GM13977 (cell line): ENCODE data around the gene PLA2G4D.

Experiments used
- DNase-seq: peaks from one replicate; pipeline ENCODE4 v3.0.0; 2012; ENCODE audit warnings: low spot score
- in situ Hi-C: fragments of 300-500 bp; cut with MboI; formaldehyde crosslinking; loops from one replicate; pipeline ENCODE4 v1.12.0; 2022; ENCODE audit warnings: low sequenced_read_pairs, low pct_unique_long_range_greater_than_20kb, mixed read lengths, inconsistent platforms; ENCODE audit not compliant: unreplicated experiment
- TF ChIP-seq, protein P1 (sequence below): IDR thresholded peaks from 2 replicates; pipeline ENCODE4 v1.5.1; 2012; ENCODE audit warnings: mild to moderate bottlenecking, control low read depth; ENCODE audit not compliant: insufficient read depth; ENCODE audit errors: extremely low read depth, missing control alignments

Gene PLA2G4D

DNA sequence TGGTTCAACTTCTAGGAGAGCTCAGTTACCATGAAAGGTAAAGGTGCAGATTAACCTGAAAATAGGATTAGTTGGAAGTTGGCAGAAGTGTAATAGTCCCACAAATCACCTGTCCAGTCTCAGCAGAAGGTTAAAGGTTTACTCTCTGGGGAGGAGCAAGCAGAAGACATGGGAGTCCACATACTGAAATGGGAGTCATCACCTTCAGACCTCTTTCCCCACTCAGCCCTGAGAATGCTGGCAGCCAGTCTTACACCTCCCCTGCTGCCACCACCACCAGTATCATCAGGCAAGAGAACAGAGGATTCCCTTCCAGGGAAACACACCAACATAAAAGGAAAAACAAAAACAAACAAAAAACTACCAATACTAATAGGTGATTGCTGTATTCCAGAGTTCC lies 13.8 kb upstream of the PLA2G4D start:
- in situ Hi-C loops: no loop called here
- TF ChIP-seq, protein P1, sequence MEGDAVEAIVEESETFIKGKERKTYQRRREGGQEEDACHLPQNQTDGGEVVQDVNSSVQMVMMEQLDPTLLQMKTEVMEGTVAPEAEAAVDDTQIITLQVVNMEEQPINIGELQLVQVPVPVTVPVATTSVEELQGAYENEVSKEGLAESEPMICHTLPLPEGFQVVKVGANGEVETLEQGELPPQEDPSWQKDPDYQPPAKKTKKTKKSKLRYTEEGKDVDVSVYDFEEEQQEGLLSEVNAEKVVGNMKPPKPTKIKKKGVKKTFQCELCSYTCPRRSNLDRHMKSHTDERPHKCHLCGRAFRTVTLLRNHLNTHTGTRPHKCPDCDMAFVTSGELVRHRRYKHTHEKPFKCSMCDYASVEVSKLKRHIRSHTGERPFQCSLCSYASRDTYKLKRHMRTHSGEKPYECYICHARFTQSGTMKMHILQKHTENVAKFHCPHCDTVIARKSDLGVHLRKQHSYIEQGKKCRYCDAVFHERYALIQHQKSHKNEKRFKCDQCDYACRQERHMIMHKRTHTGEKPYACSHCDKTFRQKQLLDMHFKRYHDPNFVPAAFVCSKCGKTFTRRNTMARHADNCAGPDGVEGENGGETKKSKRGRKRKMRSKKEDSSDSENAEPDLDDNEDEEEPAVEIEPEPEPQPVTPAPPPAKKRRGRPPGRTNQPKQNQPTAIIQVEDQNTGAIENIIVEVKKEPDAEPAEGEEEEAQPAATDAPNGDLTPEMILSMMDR: no peak
- DNase-seq: no peak

DNA sequence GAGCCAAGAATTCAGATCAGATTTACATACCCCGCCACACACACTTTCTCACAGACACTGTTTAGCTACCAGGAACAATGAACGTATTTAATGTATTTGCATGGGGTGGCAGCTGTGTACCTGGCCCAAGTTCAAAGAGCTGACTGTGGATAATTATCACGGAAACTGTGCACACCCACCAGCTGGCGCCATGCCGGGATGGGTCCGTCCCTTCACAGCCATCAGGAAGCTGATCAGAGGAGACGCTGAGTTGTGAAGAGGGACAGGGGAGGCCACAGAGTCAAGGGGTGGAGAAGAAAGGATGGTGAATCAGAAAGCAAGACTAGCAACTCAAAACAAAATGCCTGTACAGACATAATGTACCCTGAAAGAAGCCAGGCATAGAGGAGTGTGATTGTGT lies 13.1 kb upstream of the PLA2G4D start:
- in situ Hi-C loops: no loop called here
- DNase-seq: no peak
- TF ChIP-seq, protein P1: no peak

DNA sequence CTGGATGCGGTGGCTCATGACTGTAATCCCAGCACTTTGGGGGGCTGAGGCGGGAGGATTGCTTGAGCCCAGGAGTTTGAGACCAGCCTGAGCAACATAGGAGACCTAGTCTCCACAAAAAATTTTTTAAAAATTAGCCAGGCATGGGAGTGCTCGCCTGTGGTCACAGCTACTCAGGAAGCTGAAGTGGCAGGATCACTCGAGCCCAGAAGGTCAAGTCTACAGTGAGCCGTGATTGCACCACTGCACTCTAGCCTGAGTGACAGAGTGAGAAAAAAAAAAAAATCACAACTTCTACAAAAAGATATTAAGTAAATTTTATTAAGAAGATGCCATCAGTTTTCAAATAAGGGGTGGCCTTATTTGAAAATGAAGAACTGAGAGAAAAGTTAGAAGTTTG lies 11.9 kb upstream of the PLA2G4D start:
- in situ Hi-C loops: no loop called here
- TF ChIP-seq, protein P1: no peak

DNA sequence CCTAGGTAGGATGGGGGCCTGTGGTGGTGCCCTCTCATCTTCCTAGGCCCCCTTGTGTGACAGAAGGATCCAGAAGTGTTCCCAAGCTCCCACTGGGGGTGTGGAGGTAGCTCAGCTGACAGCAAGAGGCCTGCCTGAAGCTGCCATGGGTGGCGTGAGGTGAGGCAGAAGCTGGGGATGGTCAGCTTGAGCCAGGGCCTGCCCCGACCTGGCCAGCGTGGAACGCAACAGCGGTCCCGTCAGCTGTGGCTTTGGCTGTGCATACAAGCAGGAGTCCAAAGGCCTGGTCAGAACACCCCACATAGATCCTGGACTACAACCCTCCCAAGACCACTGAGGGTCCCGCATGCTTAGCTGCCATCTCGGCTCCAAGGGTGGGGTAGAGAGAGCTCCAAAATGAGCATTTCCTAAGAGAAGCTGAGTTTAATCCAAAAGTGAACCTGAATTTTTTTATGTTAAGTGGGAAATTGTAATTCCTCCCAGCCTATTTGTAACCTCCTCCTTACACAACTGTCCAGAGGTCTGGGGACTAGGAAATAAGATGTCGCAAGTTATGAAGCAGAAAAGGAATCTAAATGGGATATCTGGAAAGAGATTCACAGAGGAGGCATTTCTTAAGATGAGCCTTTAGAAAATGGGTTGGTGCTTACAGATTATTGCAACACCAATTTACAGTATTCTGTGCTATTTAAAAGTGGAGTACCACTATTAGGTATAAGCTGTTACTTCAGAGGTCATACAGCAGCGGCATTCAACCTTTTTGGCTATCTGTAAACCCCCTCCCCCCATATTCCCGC lies 9.9 kb upstream of the PLA2G4D start:
- DNase-seq: no peak
- TF ChIP-seq, protein P1: no peak
- in situ Hi-C loops: no loop called here

More for the DNA sequence above, 11.9 kb upstream of the PLA2G4D start:
- no peak for DNase-seq

DNA sequence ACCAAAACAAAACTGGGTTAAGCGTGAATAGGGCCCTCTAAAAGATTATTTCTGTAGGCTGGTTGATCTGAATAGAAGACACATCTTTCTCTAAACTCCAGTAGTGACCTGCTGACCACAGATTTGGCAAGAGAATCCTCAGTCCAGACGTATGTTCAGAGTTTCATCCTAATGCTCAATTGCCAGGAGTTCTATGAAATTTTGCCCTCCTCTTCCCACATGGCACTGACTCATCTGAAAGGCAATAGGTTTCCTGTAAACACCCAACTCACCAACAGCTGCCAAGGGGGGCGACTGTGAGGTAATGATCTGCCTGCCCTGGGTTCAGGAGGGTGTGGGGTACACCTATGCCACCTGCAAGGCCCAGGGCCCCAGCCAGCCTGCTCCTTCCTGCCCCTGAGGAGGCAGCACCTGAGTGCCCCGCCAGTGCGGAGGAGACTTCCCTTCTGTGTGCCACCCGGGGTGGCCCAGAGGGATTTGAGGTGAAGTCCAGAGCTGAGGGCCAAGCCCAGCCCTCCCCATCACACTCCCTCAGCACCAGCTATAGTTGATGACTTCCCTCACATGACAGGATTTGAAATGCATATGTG lies 8.4 kb upstream of the PLA2G4D start:
- in situ Hi-C loops: no loop called here
- no peak for DNase-seq
- TF ChIP-seq, protein P1: no peak

DNA sequence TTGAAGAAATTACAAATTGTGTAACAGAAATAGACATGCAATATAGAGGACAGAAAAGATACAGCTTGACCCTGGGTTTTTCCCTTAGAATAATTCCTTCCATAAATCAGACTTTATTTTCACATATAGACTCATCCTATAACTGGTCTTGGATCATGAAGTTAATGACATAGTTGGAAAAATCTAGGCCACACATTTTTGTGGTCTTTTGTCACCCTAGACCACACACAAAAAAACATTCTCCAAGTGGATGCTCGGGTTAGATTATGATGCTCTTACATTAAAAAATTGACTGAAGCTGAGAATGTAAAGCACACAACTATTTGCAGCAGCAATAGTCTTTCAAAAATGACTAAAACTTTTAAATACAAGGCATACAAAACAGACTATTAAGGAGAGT lies 7.5 kb upstream of the PLA2G4D start:
- TF ChIP-seq, protein P1: no peak
- in situ Hi-C loops: no loop called here
- DNase-seq: no peak
